BJ (cell line): Measurements from ENCODE around the gene GPR50. TPM values are rescaled to one million over a fixed set of nuclear protein-coding genes. Genes with fewer than 3 reads are reported as not detected.

ENCODE experiments used
- CTCF ChIA-PET: fragments of 350-600 bp; formaldehyde crosslinking; extraction: SDS; loops from one replicate; lab custom pipeline; 2021; ENCODE audit warnings: antibody characterized with exemption, inconsistent platforms; lab: Yijun Ruan, JAX
- POLR2A ChIA-PET: fragments of 300-600 bp; sonication (Branson Sonifier 250); formaldehyde crosslinking; extraction: SDS; loops from one replicate; lab custom pipeline; 2021; ENCODE audit warnings: antibody characterized with exemption; lab: Charles Lee
- DNase-seq: peaks from one replicate; pipeline ENCODE4 v3.0.0-alpha.2; 2011; ENCODE audit warnings: low read depth
- H3K27me3 ChIP-seq: 2 replicates; pipeline ENCODE4 v1.6.0; 2011; ENCODE audit warnings: low read length; ENCODE audit not compliant: control insufficient read depth, insufficient read depth
- H3K36me3 ChIP-seq: 2 replicates; pipeline ENCODE4 v1.5.1; 2011; ENCODE audit warnings: low read length; ENCODE audit not compliant: control insufficient read depth, insufficient read depth
- H3K4me3 ChIP-seq: 2 replicates; pipeline ENCODE4 v1.5.1; 2011; ENCODE audit warnings: low read depth, mild to moderate bottlenecking, control low read depth, low read length
- CTCF ChIP-seq: IDR thresholded peaks from 2 replicates; pipeline ENCODE4 v1.5.1; 2011; ENCODE audit warnings: low read depth, mild to moderate bottlenecking, control low read depth, inconsistent platforms, low read length, moderate library complexity; ENCODE audit not compliant: insufficient read depth
- polyA plus RNA-seq: library from polyadenylated mRNA; depleted of rRNA; stranded (reverse); fragments of >200 nt; gene quantifications from 2 replicates; pipeline ENCODE4 v1.2.3, GENCODE V29; 2011

The GPR50 gene
- polyA plus RNA-seq, 1 experiment, result not detected

- no peak for TF ChIP-seq CTCF
- ChIA-PET POLR2A (no interaction called here), CTCF (no interaction called here)
- no peak for DNase-seq
- H3K36me3 ChIP-seq, result no peaks in the 10 kb centered on the region
- H3K27me3 ChIP-seq, result no peaks in the 10 kb centered on the region; the same call in 1 of the 2 replicates
- no peak overlapping the region for H3K4me3 ChIP-seq
These were observed 911 bp upstream of the GPR50 start for GRCh38 chrX:151175283-151176062.

- Histone ChIP-seq H3K27me3 (no peaks in the 10 kb centered on the region; the same call in 1 of the 2 replicates), H3K36me3 (no peaks in the 10 kb centered on the region), H3K4me3 (no peak overlapping the region)
- CTCF ChIA-PET, result no interaction called here
- DNase-seq, result no peak
- TF ChIP-seq CTCF, result no peak
- POLR2A ChIA-PET, result no interaction called here
These were observed 1.0 kb downstream of the GPR50 start for GRCh38 chrX:151177141-151178027.

GRCh38 chrX:151178746-151179145 lies 2.4 kb downstream of the GPR50 start:
- CTCF ChIA-PET, result no interaction called here
- no peaks in the 10 kb centered on the region for H3K36me3 ChIP-seq
- H3K4me3 ChIP-seq, result no peak overlapping the region
- H3K27me3 ChIP-seq, result no peaks in the 10 kb centered on the region; the same call in 1 of the 2 replicates
- no peak for DNase-seq
- POLR2A ChIA-PET, result no interaction called here
- no peak for TF ChIP-seq CTCF

- CTCF ChIA-PET, result no interaction called here
- TF ChIP-seq CTCF, result no peak
- Histone ChIP-seq H3K4me3 (no peak overlapping the region), H3K36me3 (no peaks in the 10 kb centered on the region), H3K27me3 (no peaks in the 10 kb centered on the region; the same call in 1 of the 2 replicates)
- POLR2A ChIA-PET, result no interaction called here
- no peak for DNase-seq
These were observed 4.0 kb downstream of the GPR50 start for GRCh38 chrX:151180400-151180799.

GRCh38 chrX:151181088-151181487 lies 4.7 kb downstream of the GPR50 start:
- Histone ChIP-seq H3K27me3 (no peaks in the 10 kb centered on the region; the same call in 1 of the 2 replicates), H3K36me3 (no peaks in the 10 kb centered on the region), H3K4me3 (no peak overlapping the region)
- ChIA-PET POLR2A (no interaction called here), CTCF (no interaction called here)
- no peak for TF ChIP-seq CTCF
- no peak for DNase-seq
